ENCODE results near the gene CACNB4.

Gene CACNB4

DNA sequence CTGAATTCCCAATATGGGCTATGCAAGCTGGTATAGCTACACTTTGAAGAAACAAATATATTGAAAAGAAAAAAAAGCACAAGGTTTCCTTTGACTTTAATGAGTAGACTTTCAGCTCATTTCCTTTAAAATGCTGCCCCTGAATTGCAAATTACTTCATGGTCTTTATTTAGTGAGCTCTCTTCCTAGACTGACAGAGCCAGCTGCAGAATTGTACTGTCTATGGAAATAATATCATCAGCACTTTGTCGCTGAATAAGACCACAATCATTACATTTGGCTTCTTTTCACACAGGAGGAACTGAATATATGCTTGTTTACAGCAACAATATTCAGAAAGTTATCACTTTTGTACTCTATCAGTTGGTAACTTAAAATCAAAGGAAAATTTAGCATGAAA is 312.4 kb downstream of the CACNB4 start:
- no peak for DNase-seq (ENCODE audit: low read depth)

DNA sequence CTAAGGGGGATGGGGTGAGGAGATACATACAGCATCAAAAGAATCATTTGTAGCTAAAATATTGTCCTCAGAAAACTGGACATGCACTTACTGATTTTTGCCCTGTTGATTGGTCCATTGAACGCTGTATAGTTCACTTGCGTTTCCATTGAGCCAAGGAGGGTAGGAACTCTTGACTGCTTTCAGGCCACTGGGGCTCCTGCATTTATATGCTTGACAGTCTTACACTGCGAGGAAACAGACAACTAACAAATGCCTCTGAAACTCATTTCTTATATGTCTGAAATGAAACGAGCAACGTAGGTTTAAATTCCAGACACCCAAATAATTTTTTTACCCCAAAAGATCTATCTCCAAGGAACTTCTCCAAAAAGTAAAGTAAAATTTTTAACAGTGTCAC is 312.8 kb downstream of the CACNB4 start:
- DNase-seq (ENCODE audit: low read depth) = no peak

DNA sequence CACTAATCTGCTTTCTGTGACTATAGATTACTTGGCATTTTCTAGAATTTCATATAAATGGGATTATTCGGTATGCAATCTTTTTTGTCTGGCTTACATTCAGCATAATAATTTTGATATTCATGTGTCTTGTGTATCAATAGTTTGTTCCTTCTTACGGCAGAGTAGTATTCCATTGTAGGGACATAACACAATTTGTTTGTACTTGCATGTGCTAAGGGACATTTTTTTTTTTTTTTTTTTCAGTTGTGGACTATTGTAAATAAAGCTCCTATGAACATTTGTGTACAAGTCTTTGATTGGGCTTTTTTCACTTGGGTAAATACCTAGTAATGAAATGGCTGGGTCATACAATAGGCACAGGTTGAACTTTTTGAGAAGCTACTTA is 315.7 kb downstream of the CACNB4 start:
- no peak for DNase-seq (ENCODE audit: low read depth)

All from HS-27A (cell line).